ENCODE results near the gene COQ9. TPM values are rescaled to one million over a fixed set of nuclear protein-coding genes. Genes with fewer than 3 reads are reported as not detected.

The COQ9 gene
- total and polyA plus RNA-seq, 2 experiments from 2014 or later, result 26.6 to 36.3 TPM

- peak overlapping the region; percentile 72 for H2AFZ ChIP-seq
- peak overlapping the region; percentile 84 for H3K4me3 Mint-ChIP-seq
- H3K4me3 ChIP-seq, result peak overlapping the region; percentile 84
- H4K20me1 ChIP-seq (replicated peaks; ENCODE audit: insufficient read depth), result no peaks in the 10 kb centered on the region
- H3K4me2 ChIP-seq, result peak overlapping the region; percentile 90
- peaks cover 18% of the 10 kb centered on the region for H3K4me1 ChIP-seq (ENCODE audit: insufficient read depth)
- H3K4me1 Mint-ChIP-seq, result peaks cover 30% of the 10 kb centered on the region
- H3K9me2 ChIP-seq (ENCODE audit: insufficient read depth), result no peaks in the 10 kb centered on the region
- no peaks in the 10 kb centered on the region; the same call in 2 of the 3 replicates for H3K36me3 Mint-ChIP-seq (ENCODE audit: low read depth)
- no peaks in the 10 kb centered on the region for H3F3A ChIP-seq (replicated peaks; ENCODE audit: low read depth)
- no peaks in the 10 kb centered on the region for H3K79me2 ChIP-seq (replicated peaks; ENCODE audit: insufficient read depth)
- peaks cover 10% of the 10 kb centered on the region; the same call in 1 of the 2 replicates for H3K27me3 ChIP-seq (ENCODE audit: insufficient read depth)
- H3K9me3 Mint-ChIP-seq, result peaks cover 14% of the 10 kb centered on the region; the same call in 2 of the 3 replicates
- H3K27me3 Mint-ChIP-seq (ENCODE audit: insufficient read depth, low read depth, poor library complexity), result peaks cover 19% of the 10 kb centered on the region
- TF ChIP-seq NANOG (IDR thresholded peaks at IDR 0.05; ENCODE audit: borderline replicate concordance), result no peak
- no peaks in the 10 kb centered on the region for H3K36me3 ChIP-seq (ENCODE audit: insufficient read depth)
- H3K27ac Mint-ChIP-seq, result no peak overlapping the region
- no peak; the same call in 2 of the 3 replicates for ATAC-seq
- no peak overlapping the region for H3K27ac ChIP-seq (ENCODE audit: low read depth)
- DNase-seq (ENCODE audit: low spot score), result no peak
Measured at GRCh38 chr16:57485091-57485915, 38.0 kb downstream of the COQ9 start.

GRCh38 chr16:57485916-57486857 lies 38.9 kb downstream of the COQ9 start, which contains the start of gene DOK4:
DOK4 (minus strand) TSS chr16:57486493; CDS start chr16:57479507, 6,986 bp downstream.
- H3K4me1 Mint-ChIP-seq, result peaks cover 25% of the 10 kb centered on the region
- ATAC-seq (peak; percentile 91), DNase-seq (ENCODE audit: low spot score) (peak; percentile 89)
- H4K20me1 ChIP-seq (replicated peaks; ENCODE audit: insufficient read depth), result no peaks in the 10 kb centered on the region
- peak within 1 kb of the TSS; percentile 90 for H3K4me2 ChIP-seq
- H3K36me3 Mint-ChIP-seq (ENCODE audit: low read depth), result no peaks in the 10 kb centered on the region; the same call in 2 of the 3 replicates
- no peaks in the 10 kb centered on the region for H3K79me2 ChIP-seq (replicated peaks; ENCODE audit: insufficient read depth)
- H3K27ac Mint-ChIP-seq, result peak within 1 kb of the TSS; percentile 69; the same call in 1 of the 2 replicates
- peaks cover 14% of the 10 kb centered on the region; the same call in 2 of the 3 replicates for H3K9me3 Mint-ChIP-seq
- peak within 1 kb of the TSS; percentile 84 for H3K4me3 ChIP-seq
- H3F3A ChIP-seq (replicated peaks; ENCODE audit: low read depth), result no peaks in the 10 kb centered on the region
- H3K4me3 Mint-ChIP-seq, result peak within 1 kb of the TSS; percentile 84
- H3K27ac ChIP-seq (ENCODE audit: low read depth), result no peak within 1 kb of the TSS
- H3K36me3 ChIP-seq (ENCODE audit: insufficient read depth), result no peaks in the 10 kb centered on the region
- no peaks in the 10 kb centered on the region for H3K9me2 ChIP-seq (ENCODE audit: insufficient read depth)
- peaks cover 10% of the 10 kb centered on the region; the same call in 1 of the 2 replicates for H3K27me3 ChIP-seq (ENCODE audit: insufficient read depth)
- peaks cover 14% of the 10 kb centered on the region; the same call in 1 of the 2 replicates for H3K4me1 ChIP-seq (ENCODE audit: insufficient read depth)
- peak within 1 kb of the TSS; percentile 99 for H2AFZ ChIP-seq
- H3K27me3 Mint-ChIP-seq (ENCODE audit: insufficient read depth, low read depth, poor library complexity), result peaks cover 18% of the 10 kb centered on the region
- TF ChIP-seq ZNF114 (CRISPR knock-in tag; IDR thresholded peaks at IDR 0.05) (no peak), JUNB (IDR thresholded peaks at IDR 0.05; ENCODE audit: unreplicated experiment) (no peak), EZH2 (IDR thresholded peaks at IDR 0.05; ENCODE audit: low read depth, unreplicated experiment) (no peak), REST (IDR thresholded peaks at IDR 0.05; ENCODE audit: unreplicated experiment) (no peak), ZNF331 (CRISPR knock-in tag; IDR thresholded peaks at IDR 0.05; ENCODE audit: low read depth) (no peak), POLR2AphosphoS5 (IDR thresholded peaks at IDR 0.05; ENCODE audit: low read depth) (no peak), NANOG (IDR thresholded peaks at IDR 0.05; ENCODE audit: borderline replicate concordance) (no peak), ZNF462 (CRISPR knock-in tag; IDR thresholded peaks at IDR 0.05) (no peak)

Measured in GM23338 (cell line).